ENCODE results near the gene HLA-DRB1.
"Not testable (repeated sequence)": the region's sequence is repeated elsewhere in the genome, so short reads cannot be mapped to it uniquely, and the experiment has no call there.

Gene HLA-DRB1

DNA sequence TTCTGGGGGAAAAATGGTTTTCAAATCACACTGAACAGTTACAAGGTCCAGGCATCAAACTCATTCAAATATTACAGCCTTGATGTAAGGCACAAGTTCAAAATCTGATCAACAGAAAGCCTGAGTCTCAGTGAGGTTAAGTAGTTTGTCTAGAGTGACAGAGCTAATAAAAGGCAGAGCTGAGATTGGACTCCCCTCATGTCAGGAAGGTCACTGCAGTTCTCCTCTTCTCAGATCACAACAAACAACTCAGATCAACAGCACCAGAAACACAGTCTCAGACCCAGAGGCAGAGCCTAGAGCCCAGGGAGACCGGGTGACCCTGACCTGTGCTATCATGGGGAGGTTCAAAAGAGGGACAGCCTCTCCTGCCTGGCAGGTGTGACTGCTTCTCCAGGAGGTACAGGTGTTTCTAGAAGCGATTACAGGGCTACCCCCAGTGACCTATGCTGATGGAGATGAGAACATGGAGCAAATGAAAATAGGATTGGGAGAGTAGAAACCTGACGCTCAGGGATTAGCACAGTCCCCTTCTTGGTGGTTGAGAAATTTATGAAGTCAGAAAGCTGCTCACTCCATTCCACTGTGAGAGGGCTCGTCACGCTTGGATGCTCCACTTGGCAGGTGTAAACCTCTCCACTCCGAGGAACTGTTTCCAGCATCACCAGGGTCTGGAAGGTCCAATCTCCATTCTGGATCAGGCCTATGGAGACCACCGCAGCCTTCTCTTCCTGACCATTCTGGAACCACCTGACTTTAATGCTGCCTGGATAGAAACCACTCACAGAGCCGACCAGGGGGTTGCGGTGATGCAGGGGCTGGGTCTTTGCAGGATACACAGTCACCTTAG lies 35.3 kb downstream of the HLA-DRB1 start:
- no peak for DNase-seq

DNA sequence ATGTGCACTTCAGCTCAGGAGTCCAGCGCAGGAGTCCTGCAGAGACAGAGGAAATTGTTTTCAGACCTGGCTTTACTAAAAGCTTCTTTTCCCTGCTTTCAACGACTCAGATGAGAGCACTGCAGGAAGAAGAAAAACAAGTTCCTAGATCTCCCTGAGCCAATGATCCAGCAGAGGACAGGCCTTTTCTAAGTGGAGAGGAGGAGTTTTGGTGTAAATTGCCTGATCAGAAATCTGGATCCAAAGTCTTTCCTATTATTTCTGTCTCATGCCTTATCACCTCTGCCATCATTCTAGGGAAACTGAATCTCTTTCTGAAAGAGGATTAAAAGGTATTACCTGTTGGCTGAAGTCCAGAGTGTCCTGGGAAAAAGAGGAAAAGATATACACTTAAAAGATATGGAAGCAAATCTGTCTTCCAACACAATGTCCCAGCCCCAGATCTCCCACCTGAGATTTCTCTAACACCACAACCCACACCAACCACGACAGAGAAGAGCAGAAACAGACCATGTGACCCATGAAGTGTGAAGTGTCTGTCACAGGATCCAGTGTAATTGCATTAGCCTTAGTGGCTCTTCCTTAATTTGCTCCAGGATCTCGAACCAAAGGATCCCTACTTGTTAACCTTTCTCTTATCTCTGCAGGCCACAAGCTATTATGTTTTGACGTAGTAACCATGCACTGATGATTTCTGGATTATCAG lies 36.5 kb downstream of the HLA-DRB1 start:
- DNase-seq, result peak in 3 of 4 experiments; percentile 14 to 28 (median 18)

DNA sequence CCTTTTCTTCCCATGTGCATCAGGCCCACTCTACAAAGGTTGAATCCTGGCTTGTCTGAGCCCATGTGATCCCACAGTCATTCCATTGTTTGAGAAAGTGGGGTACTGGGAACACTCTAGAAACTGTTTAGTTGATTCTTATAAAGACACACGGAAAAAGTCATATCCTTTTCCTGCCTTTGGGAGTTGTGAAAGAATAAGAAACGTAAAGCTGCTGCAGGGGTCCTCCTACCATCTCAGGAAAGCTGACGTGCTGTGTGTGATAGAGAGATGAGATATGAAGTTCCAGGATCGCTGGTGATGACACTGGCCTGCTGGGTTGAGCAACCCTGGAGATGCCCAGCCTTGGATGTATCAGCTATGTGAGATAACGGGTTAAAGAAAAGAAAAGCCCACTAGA lies 38.2 kb downstream of the HLA-DRB1 start:
- DNase-seq, result peak in 2 of 4 experiments; percentile 41 to 49

DNA sequence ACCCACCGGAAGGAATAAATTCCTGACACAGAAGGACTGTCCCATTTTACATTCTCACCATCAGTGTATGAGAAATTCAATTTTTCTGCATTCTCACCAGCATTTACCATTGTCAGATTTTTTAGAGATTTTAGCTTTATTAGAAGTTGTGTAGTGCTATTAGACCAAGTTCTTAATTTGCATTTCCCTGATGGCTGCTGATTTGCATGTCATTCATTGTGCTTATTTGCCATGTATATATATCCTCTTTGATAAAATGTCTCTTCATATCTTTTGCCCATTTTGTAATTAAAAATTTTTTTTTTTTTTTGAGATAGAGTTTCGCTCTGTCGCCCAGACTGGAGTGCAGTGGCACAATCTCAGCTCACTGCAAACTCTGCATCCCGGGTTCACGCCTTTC lies 49.8 kb downstream of the HLA-DRB1 start:
- no peak for DNase-seq

DNA sequence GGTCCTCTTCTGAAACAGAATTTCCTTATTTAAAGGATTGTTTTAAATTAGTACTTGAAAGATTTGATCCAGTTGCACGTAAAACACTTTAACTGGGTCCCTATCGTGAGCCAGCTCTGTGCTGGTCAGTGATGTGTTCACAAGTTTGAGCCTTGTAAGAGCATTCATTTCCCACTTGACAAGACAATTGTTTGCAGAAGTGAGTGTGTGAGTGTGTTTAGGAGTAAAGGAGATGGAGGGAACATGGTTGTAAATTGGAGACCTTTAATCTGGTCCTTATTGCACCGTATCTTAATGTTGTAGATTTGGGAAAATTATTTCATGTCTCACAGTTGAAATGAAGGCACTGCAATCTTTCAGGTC lies 59.2 kb downstream of the HLA-DRB1 start:
- not testable (repeated sequence) for DNase-seq

DNA sequence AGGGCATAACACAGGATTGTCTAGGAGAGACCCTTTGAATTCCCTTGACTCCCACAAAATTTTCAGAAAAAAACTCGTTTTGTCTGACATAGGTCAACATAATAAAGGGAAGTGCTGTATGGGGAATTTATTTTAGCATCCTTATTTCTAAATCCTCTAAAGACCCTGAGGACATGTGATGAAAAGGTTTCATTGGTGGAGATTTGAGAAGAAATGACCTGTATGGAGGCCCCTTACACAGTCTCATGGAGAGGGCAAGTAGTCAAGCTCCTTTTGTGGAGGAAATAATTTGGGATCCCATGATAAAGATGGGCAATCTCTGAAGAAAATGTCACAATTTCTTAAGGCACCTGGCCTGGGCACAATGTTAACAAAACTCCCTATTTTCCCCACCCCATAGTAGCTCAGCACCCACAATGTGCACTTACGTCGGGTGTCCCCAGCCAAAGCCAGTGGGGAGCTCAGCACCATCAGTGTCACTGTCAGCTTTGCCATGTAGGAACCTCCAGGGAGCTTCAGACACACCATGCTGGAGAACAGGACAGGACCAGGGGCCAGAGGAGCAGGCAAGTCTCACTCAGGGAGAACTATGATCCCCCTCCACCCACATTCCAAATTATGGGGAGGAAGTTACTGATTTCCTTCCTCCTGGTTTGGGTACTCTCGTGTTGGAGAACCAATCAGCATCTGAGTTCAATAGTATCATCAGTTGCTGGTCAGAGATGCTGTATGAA lies 59.8 kb downstream of the HLA-DRB1 start, which contains the start of gene HLA-DRB5:
TSS of gene HLA-DRB5 (minus strand) at position 591 of the 734 bp plus-strand sequence. CDS start at position 528, 63 bp downstream.
- DNase-seq, result peak; percentile 33 to 63 (median 58)

Data from suppressor macrophage (primary cell).